Eye (tissue), 1 donor: ENCODE data around the gene MPP2.
"Not testable (repeated sequence)": the region's sequence is repeated elsewhere in the genome, so short reads cannot be mapped to it uniquely, and the experiment has no call there.

Experiments
- DNase-seq: peaks from one replicate; pipeline ENCODE4 v3.0.0-alpha.2; 2015

Gene MPP2

DNA sequence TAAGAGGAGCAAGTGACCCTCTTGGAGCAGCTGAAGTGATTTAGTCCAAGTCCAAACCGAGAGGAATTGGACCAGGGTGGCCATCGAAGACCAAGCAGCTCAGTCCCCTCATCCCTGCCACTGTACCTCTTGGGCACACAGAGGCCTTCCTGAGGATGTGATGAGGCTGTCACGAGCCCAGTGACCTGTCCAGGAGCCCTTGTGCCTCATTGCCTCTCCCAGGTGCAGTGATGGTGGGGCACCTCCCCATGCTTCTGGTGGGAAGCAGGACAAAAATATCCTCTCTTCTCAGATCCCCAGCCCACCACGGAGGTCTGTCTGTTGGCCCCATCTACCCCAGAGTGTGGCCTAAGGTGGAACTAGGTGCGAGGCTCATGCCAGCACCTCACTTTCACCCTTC is 63.1 kb downstream of the MPP2 start:
- DNase-seq, result no peak

DNA sequence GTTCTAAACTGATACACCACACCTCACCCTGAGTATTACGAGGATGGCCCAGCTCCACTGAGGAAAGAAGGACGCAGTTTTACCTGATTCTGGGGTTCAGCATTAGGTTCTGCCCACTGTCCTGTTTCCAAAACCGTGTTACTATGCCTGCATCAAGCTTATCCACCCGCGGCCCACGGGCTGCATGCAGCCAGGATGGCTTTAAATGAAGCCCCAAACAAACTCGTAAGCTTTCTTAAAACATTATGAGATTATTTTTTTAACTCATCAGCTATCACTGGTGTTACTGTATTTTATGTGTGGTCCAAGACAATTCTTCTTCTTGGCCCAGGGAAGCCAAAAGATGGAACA is 64.4 kb downstream of the MPP2 start:
- no peak for DNase-seq

DNA sequence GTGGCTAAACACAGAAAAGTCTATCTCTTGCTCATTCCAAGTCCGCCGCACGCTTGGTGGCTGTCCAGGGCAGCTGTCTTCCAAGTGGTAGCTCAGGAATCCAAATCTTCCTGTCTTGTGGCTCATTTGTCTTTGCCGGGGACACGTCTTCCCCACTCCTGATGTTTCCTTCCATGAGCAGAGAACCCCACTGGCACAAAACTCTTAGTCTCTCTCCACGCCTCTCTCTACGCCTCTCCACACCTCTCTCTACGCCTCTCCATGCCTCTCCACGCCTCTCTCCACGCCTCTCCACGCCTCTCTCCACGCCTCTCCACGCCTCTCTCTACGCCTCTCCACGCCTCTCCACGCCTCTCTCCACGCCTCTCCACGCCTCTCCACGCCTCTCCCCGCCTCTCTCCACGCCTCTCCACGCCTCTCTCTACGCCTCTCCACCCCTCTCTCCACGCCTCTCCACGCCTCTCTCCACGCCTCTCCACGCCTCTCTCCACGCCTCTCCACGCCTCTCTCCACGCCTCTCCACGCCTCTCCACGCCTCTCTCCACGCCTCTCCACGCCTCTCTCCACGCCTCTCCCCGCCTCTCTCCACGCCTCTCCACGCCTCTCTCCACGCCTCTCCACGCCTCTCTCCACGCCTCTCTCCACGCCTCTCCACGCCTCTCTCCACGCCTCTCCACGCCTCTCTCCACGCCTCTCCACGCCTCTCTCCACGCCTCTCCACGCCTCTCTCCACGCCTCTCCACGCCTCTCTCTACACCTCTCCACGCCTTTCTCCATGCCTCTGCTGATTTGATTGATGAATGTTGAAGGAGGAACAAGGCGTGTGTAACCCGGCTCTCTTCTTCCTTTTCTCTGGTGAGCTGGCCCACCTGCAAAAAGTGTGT is 65.0 kb downstream of the MPP2 start:
- not testable (repeated sequence) for DNase-seq

DNA sequence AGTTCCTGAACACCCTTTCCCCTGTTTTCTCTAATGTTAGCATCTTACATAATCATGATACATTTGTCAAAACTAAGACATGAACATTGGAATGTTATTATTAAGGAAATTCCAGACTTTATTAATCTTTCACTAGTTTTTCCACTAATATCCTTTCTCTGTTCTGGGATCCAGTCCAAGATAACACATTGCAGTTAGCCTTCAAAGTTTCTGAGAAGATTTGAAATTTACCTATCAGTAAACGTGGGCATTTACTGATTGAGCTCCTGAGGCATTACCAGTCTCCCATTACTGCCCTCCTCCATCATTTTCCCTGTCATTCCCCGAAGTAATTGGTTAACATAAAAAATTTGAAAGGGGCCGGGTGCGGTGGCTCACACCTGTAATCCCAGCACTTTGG is 66.1 kb downstream of the MPP2 start:
- no peak for DNase-seq

DNA sequence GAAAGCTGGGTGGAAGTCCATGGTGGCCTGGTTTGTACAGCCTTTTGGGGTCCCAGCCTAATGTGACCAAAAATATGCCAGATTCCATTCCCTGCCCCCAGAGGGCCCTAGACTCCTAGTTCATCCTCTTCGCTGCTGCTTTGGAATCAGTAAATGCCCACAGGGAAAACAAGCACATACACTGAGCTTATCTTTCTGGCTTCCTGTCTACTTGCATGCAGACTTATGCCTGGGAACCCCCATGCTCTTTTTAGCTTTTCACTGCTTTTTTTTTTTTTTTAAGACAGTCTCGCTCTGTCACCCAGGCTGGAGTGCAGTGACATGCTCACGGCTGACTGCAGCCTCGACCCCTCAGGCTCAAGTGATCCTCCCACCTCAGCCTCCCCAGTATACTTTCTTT is 66.5 kb downstream of the MPP2 start:
- DNase-seq, result peak; percentile 20

DNA sequence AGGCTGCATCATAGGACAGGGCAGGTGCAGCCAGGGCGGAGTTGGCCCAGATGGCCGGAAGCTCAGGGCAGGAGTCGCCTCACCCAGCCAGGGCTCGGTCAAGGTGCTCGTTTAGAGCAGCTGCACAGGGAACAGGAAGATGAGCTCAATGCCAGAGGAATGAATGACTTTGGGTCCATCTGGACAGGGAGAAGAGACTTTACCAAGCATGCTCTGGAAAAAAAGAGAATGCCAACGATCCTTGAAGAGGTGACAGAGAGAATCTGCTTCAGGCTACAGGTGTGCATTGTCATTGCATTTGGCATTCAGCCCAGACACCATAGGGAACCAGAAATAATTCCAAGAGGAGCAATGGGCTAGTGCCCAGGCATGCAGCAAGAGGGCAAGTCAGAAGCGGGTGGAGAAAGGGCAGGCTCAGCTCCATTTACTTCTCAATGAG is 67.6 kb downstream of the MPP2 start:
- no peak for DNase-seq

DNA sequence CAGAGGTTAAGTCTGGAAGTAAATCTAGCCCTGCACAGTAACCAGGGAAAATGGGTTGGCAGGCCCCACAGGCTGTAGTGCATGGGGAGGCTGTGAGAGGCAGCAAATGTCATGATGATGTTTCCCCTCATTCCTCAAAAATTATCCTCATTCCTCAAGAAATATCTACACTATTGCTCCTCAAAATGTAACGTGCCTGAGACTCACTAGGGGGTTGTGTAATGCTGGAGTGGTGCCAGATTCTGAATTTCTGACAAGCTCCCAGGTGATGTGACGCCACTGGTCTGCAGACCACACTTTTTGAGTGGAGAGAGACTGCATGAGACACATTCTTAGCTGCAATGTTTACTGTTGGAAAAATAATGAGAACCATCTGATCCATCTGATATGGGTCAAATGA is 73.2 kb downstream of the MPP2 start:
- peak; percentile 19 for DNase-seq

DNA sequence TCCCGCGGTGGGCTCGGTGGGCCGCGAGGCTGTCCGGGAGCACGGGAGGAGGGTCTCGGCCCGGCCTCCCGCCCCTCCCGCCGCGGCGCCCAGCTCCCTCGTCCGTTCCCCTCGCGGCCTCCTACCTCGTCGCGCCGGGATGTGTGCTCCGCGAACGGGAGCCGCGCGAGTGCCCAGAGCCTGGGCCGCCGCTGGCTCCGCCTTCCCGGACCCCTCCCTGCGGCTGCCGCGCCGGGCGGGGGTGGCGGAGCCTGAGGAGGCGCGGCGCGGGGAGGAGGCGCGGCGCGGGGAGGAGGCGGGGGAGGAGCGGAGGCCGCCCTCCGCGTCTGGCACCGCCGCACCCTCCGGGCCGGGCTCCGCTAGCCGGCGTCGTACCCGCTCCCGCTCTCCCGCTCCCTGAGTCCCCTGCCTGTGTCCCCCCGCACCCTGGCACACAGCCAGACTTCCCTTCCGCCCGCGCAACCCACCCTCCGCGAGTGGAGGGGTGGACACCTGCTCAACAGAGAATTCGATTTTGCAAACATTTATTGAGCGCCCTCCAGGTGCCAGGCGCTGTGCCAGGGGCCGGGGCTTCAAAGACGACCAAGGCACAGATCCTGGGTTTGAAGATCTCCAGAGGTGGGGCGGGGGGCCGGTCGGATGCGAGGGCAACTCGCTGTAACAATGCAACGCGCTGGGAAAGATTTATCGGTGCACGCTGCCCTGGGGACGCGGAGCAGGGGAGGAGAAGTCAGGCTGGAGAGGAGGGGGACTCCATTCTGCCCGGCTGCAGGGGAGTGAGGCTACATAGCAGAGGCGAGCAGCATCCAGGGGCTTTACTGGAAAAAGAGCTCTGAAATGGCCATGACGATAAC is 74.1 kb downstream of the MPP2 start, which contains the start of gene MPP3:
MPP3 (minus strand) TSS at position 171 of the 854 bp plus-strand sequence. CDS start 1,240 bp downstream, outside the sequence.
- peak; percentile 89 for DNase-seq

DNA sequence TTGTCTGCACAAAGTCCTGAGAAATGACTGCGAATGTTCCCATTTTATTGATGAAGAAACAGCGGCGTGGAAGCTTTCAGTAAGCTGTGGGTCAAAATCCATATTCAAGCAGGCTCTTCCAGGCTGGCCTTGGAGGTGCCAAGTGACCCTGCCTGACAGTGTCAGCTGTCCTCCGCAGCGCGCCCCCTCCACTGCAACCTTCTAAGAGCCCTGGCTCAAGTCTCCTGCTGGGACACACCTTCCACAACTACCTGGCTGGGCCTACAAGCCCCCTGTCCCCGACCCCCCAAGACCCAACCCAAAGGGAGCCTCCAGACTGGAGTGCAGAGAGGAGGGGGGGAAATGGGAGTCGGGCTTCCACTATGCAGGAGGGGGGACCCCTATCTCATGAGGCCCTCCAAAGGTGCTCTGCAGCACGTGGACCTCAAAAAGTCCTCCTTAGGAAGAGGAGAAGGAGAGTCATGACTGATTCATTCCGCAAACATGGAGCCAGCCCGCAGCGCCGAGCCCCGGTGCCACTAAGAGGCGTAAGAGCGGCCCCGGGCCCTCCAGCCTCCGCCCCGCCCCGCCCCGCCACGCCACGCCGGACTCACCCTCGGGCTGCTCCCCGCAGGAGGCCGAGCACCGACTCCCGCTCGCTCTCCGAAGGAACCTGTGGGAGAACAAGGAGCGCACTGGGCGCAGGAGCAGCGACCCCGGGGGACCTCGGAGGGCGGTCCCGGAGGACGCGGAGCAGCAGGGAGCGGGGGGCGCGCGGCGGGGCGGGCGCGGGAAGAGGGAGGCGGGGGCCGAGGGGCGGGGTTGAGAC is 75.0 kb downstream of the MPP2 start:
- DNase-seq, result peak; percentile 74

DNA sequence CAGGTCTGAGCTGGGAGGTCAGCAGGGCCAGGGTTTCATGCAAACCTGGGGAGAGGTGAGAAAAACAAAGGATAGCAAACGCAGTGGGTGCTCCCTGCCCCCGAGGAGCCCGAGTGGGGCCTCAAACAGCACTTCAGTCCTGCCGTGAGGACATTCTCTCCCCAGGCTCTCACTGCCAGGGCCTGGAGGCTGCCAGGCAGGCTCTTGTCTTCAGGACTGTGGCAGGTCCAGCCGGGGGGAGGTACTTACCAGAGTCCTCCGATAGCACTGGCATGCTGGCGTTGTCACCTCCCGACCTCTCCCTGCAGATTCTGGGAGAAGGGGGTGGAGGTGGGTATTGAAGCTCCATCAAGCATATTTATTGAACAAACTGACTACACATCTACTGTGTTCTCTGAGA is 75.7 kb downstream of the MPP2 start:
- no peak for DNase-seq

DNA sequence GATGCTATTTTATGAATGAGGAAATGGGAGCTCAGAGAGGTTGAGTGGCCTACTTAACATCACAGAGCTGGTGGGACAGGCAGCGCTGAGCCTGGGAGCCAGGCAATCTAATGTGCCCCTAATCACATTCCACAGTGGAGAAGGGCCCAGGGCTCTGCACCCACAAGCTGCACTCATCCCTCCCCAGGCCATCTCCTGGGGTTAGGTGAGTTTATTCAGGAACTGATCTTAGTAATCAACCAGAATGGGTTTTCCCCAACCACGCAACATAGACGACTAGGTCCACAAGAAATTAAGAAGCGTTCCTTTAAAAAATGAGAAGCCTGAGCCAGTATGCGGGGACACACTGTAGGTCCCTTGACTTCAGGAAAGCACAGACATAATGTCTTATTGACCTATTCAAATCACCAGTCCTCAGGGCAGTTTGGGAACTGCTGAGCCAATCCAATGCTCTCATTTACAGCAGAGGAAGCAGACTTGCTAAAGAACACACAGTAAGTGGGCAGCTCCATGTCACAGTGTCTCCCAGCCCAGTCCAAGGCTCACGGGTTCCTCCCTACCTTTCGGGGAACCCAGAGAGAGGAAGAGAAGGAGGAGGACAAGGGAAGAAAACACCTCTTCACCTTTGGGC is 76.7 kb downstream of the MPP2 start:
- no peak for DNase-seq

DNA sequence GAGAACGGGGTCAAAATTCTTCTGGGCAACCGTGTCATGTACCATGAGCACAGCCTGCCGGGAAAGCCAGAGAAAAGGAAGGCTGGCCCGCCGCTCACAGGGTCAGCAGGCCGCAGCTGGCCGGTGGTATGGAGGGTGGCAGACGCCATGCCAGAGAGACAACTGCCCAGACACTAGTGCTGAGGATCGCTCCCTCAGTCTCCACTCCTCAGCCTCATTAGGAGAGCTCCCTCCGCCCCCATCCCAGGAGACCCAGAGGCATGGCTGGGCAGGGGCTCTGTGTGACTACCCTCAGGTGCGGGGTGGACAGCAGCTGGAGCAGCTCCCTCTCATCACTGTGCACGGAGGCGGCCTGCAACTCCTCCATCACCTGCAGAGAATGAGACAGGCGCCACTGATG is 77.6 kb downstream of the MPP2 start:
- DNase-seq, result no peak

DNA sequence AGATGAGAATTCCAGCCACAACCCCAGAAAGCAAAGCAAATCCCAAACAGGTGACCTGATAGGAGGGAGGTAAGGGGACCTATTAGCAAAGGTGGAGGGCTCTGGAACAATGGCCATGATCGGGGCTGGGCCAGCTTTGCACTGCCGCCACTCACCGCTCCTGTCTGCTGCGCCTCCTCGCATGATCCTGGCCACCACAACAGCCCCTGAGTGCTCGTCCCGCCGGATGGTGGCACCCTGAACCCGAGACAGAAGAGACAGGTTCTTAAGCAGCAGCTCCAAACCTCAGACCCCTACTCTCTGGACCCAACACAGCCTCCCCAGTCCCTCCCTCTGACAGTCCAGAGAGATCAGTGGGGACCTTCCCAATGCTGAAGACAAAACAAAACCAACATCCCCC is 79.7 kb downstream of the MPP2 start:
- no peak for DNase-seq

DNA sequence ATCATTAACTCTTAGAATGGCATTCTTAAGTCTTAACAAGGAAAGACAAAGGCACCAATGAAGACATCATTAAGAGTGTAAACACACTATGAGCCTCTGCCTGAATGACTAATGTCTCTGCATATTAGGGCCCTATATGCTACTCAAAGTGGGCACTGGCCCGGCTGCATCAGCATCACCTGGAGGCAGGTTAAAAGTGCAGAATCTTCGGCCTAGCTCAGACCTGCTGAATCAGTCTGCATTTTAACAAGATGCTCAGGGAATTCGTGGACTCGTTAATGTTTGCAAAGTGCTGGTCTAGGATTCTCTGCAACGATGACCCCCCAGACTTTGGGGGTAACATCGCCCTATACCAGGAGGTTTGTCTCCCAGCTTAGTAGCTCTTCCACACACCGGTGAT is 81.1 kb downstream of the MPP2 start:
- no peak for DNase-seq

DNA sequence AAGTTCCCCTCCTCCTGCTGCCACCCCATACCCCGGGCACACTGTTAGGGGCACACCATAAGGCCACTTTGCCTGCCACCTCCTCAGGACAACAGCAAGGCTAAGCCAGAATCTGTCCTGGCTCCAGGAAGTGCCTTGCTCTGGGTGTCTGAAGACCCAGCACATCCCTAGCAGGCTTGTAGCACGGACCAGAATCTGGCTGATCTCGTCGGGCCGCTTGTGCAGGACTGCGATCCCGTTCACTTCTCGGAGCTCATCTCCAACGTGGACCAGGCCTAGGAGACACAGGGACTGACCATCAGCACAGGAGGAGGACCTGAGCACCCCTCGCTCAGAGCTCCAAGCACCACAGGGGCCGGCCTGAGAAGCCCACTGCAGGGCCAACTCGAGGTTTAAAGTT is 81.8 kb downstream of the MPP2 start:
- no peak for DNase-seq
